ENCODE results near the gene XIST. TPM values are rescaled to one million over a fixed set of nuclear protein-coding genes. Genes with fewer than 3 reads are reported as not detected.

Gene XIST
- total RNA-seq, 2 donors from 2014 or later = 0.02 TPM; not detected in 1

DNA sequence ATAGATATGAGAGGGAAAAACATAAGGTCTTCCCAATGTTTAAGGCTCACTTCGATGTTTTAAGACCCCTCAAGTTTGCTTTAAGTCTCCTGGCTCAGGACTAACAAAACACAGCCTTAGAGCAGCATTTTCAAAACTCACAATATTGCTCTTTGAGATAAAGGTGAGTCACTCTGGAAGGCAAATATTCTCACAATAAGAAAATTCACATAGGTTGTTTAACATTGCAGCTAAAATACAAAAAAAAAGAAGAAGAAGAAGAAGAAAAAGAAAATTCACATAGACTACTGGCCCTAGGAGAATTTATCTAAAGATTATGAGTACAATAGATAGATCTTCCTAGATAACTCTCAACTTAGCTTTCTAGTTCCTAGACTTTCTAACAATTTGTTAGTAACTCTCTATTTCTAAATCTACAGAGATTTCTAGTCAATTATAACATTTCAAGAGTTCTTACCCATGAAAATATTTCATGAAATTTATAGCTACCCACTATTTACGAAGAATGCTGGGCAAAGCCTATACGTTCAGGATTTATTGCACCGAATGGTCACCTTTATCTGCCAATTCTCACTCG, 22.5 kb downstream of the XIST start:
- Histone ChIP-seq H3K27me3 (ENCODE audit: control insufficient read depth, insufficient read depth, low read length, poor library complexity, severe bottlenecking) (no peaks in the 10 kb centered on the region), H3K36me3 (ENCODE audit: control insufficient read depth, insufficient read depth, low read length) (no peaks in the 10 kb centered on the region), H3K9ac (ENCODE audit: extremely low read depth, low read length, poor library complexity, severe bottlenecking) (no peak overlapping the region), H3K27ac (ENCODE audit: low read depth, low read length) (no peak overlapping the region), H3K9me3 (ENCODE audit: control insufficient read depth, low read length) (no peaks in the 10 kb centered on the region), H3K4me1 (ENCODE audit: control insufficient read depth, insufficient read depth, low read length) (no peaks in the 10 kb centered on the region), H3K4me3 (ENCODE audit: low read length) (no peak overlapping the region)
- DNase-seq = no peak
- no peaks in the 10 kb centered on the region for H3K36me3 Mint-ChIP-seq (ENCODE audit: low read depth)
- H3K27ac Mint-ChIP-seq = no peak overlapping the region
- no peak overlapping the region for H3K4me3 Mint-ChIP-seq
- no peak for TF ChIP-seq CTCF (conservative IDR thresholded peaks at IDR 0.05)
- peaks cover 8% of the 10 kb centered on the region for H3K27me3 Mint-ChIP-seq (ENCODE audit: insufficient read depth)
- peaks cover 2% of the 10 kb centered on the region for H3K4me1 Mint-ChIP-seq
- 79 to 93% methylated on average over 3 to 5 of the region's 5 CpGs for WGBS, 2 experiments (ENCODE audit: insufficient coverage in 1 of 2, insufficient read length in 1 of 2)
- no peaks in the 10 kb centered on the region for H3K9me3 Mint-ChIP-seq

DNA sequence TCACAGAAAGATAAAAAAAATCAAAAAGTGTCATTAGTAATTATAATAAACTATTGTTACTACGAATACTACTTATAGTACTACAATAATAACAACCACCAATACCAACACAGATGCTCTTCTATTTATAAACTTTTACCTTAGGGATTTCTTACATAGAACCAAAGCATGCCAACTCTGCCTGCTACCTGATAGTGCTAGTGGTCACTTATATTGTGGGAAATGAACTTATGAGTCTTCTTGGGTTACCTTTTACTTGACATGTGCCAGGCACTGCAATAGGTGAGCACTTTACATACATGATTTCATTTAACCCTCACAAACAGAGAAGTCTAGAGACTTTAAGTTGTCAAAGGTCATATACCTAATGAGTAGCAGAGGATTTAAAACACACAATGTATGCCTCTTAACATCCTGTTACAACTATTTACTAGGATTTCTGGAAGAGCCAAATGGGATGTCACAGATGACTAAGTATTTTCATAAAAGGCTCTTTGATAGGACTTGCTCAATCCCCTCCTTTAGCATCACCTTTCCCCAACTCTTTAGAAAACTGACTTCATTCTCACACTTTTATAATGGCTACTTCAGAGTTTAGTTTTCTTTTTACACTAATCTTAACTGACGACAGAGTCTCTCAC, 24.3 kb downstream of the XIST start:
- Histone ChIP-seq H3K27me3 (ENCODE audit: control insufficient read depth, insufficient read depth, low read length, poor library complexity, severe bottlenecking) (no peaks in the 10 kb centered on the region), H3K4me3 (ENCODE audit: low read length) (no peak overlapping the region), H3K9me3 (ENCODE audit: control insufficient read depth, low read length) (no peaks in the 10 kb centered on the region), H3K4me1 (ENCODE audit: control insufficient read depth, insufficient read depth, low read length) (no peaks in the 10 kb centered on the region), H3K36me3 (ENCODE audit: control insufficient read depth, insufficient read depth, low read length) (no peaks in the 10 kb centered on the region), H3K27ac (ENCODE audit: low read depth, low read length) (no peak overlapping the region), H3K9ac (ENCODE audit: extremely low read depth, low read length, poor library complexity, severe bottlenecking) (no peak overlapping the region)
- Mint-ChIP-seq H3K27me3 (ENCODE audit: insufficient read depth) (no peaks in the 10 kb centered on the region), H3K9me3 (no peaks in the 10 kb centered on the region), H3K4me1 (peaks cover 2% of the 10 kb centered on the region), H3K4me3 (no peak overlapping the region), H3K36me3 (ENCODE audit: low read depth) (no peaks in the 10 kb centered on the region), H3K27ac (no peak overlapping the region)
- WGBS, 2 experiments (ENCODE audit: insufficient coverage in 1 of 2, insufficient read length in 1 of 2) = 94 to 100% methylated on average over 1 of the region's 2 CpGs
- no peak for DNase-seq
- TF ChIP-seq CTCF (conservative IDR thresholded peaks at IDR 0.05) = no peak

DNA sequence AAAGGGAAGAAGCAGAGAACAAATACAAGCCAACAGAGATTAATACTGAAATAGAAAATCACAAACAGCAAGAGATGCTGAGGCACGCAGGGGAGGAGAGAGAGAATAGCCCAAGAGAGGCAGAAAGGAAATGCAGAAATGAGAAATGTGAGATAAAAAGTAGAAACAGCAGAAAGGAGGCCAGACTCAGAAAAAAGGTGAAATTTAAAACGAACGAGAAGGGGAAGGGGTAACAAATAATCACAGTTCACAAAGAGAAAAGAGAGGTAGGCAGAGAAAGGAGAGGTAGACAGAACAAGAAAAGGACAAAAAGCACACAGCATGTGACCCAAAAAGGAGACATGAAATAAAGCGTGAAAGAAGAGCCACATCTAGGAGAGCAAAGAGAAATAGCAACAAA, 25.1 kb downstream of the XIST start:
- no peaks in the 10 kb centered on the region for H3K9me3 ChIP-seq (ENCODE audit: control insufficient read depth, low read length)
- H3K9me3 Mint-ChIP-seq = no peaks in the 10 kb centered on the region
- H3K4me3 Mint-ChIP-seq = no peak overlapping the region
- whole genome bisulfite sequencing, 2 experiments (ENCODE audit: insufficient coverage in 1 of 2, insufficient read length in 1 of 2) = 94 to 100% methylated on average over 2 to 4 of the region's 4 CpGs
- H3K4me3 ChIP-seq (ENCODE audit: low read length) = no peak overlapping the region
- no peak for TF ChIP-seq CTCF (conservative IDR thresholded peaks at IDR 0.05)
- H3K36me3 ChIP-seq (ENCODE audit: control insufficient read depth, insufficient read depth, low read length) = no peaks in the 10 kb centered on the region
- no peak for DNase-seq
- H3K27me3 ChIP-seq (ENCODE audit: control insufficient read depth, insufficient read depth, low read length, poor library complexity, severe bottlenecking) = no peaks in the 10 kb centered on the region
- no peaks in the 10 kb centered on the region for H3K36me3 Mint-ChIP-seq (ENCODE audit: low read depth)
- H3K4me1 Mint-ChIP-seq = no peaks in the 10 kb centered on the region
- H3K4me1 ChIP-seq (ENCODE audit: control insufficient read depth, insufficient read depth, low read length) = no peaks in the 10 kb centered on the region
- no peaks in the 10 kb centered on the region for H3K27me3 Mint-ChIP-seq (ENCODE audit: insufficient read depth)
- no peak overlapping the region for H3K27ac ChIP-seq (ENCODE audit: low read depth, low read length)
- H3K9ac ChIP-seq (ENCODE audit: extremely low read depth, low read length, poor library complexity, severe bottlenecking) = no peak overlapping the region
- H3K27ac Mint-ChIP-seq = no peak overlapping the region

All from endodermal cell (in vitro differentiated cells).